Endometrial microvascular endothelial cells (primary cell): Measurements from ENCODE around the gene TBXA2R. TPM values are rescaled to one million over a fixed set of nuclear protein-coding genes. Genes with fewer than 3 reads are reported as not detected.

Source experiments
- in situ Hi-C: cut with HindIII; loops from 2 replicates; pipeline ENCODE4 v1.10.0; 2017; ENCODE audit warnings: low sequenced_read_pairs, low pct_unique_long_range_greater_than_20kb; ENCODE audit errors: inconsistent ontology term
- total RNA-seq: library from RNA; depleted of rRNA; stranded (reverse); fragments of >200 nt; gene quantifications from one replicate; pipeline ENCODE4 v1.2.3, GENCODE V29; 2015; ENCODE audit errors: inconsistent ontology term

The TBXA2R gene
- total RNA-seq, 1 donor from 2014 or later, result 4.2 TPM

GRCh38 chr19:3609779-3610719 is 3.4 kb upstream of the TBXA2R start:
- in situ Hi-C loops, result no loop called here

GRCh38 chr19:3608750-3609322 is 2.2 kb upstream of the TBXA2R start:
- in situ Hi-C loops, result no loop called here

GRCh38 chr19:3608079-3608641 is 1.5 kb upstream of the TBXA2R start:
- in situ Hi-C loops, result no loop called here

- in situ Hi-C loops, result no loop called here
These were observed 816 bp upstream of the TBXA2R start for GRCh38 chr19:3607303-3608078.

- in situ Hi-C loops, result no loop called here
These were observed 443 bp downstream of the TBXA2R start for GRCh38 chr19:3606174-3606689.

GRCh38 chr19:3605770-3606169 is 905 bp downstream of the TBXA2R start:
- in situ Hi-C loops, result no loop called here

GRCh38 chr19:3605361-3605760 is 1.3 kb downstream of the TBXA2R start:
- in situ Hi-C loops, result no loop called here

- in situ Hi-C loops, result no loop called here
These were observed 1.7 kb downstream of the TBXA2R start for GRCh38 chr19:3604987-3605343.

- in situ Hi-C loops, result no loop called here
These were observed 2.3 kb downstream of the TBXA2R start for GRCh38 chr19:3604227-3604986.

- in situ Hi-C loops, result no loop called here
These were observed 3.4 kb downstream of the TBXA2R start for GRCh38 chr19:3603121-3603811.

- in situ Hi-C loops, result no loop called here
These were observed 5.7 kb downstream of the TBXA2R start for GRCh38 chr19:3601021-3601420.

GRCh38 chr19:3599776-3600187 is 6.9 kb downstream of the TBXA2R start:
- in situ Hi-C loops, result no loop called here

- in situ Hi-C loops, result no loop called here
These were observed 11.1 kb downstream of the TBXA2R start for GRCh38 chr19:3595521-3596061.

- in situ Hi-C loops, result no loop called here
These were observed 13.5 kb downstream of the TBXA2R start for GRCh38 chr19:3593156-3593555.

GRCh38 chr19:3591876-3592613 is 14.6 kb downstream of the TBXA2R start:
- in situ Hi-C loops, result no loop called here

GRCh38 chr19:3590991-3591659 is 15.6 kb downstream of the TBXA2R start:
- in situ Hi-C loops, result no loop called here

- in situ Hi-C loops, result no loop called here
These were observed 16.7 kb downstream of the TBXA2R start for GRCh38 chr19:3589949-3590348.
